Naive thymus-derived CD4-positive, alpha-beta T cell (primary cell): Measurements from ENCODE around the gene MRPL34. TPM values are rescaled to one million over a fixed set of nuclear protein-coding genes. Genes with fewer than 3 reads are reported as not detected.
A peak's percentile ranks its signal among the peaks of the same experiment; 100 is the strongest.

Source experiments
- ATAC-seq: fragments of 150-1000 bp; cut with Tn5 transposase; 2 replicates; pipeline ENCODE4 v1.10.0; 2021; ENCODE audit warnings: mild to moderate bottlenecking, moderate library complexity
- CTCF ChIA-PET: fragments of 350-600 bp; sonication (Branson Sonifier 250); formaldehyde crosslinking; loops from one replicate; lab custom pipeline; 2021; ENCODE audit warnings: antibody characterized with exemption; lab: Charles Lee
- POLR2A ChIA-PET: fragments of 350-600 bp; sonication (Branson Sonifier 250); formaldehyde crosslinking; loops from one replicate; lab custom pipeline; 2021; ENCODE audit warnings: antibody characterized with exemption, inconsistent platforms; lab: Charles Lee
- DNase-seq, 9 donors: peaks; one replicate each; pipeline versions ENCODE4 v3.0.0 to v3.0.0-alpha.2; 2020 to 2022; ENCODE audit warnings: mixed read lengths in 1 of 9
- H3K27ac ChIP-seq: one replicate; pipeline ENCODE4 v1.7.0; 2013; ENCODE audit warnings: mild to moderate bottlenecking, low read depth, low read length, moderate library complexity
- H3K27me3 ChIP-seq, 2 donors: one replicate each; pipeline ENCODE4 v1.7.0; 2013; ENCODE audit warnings: low read length in 2 of 2, mild to moderate bottlenecking in 2 of 2, moderate library complexity in 2 of 2; ENCODE audit not compliant: control insufficient read depth in 2 of 2, insufficient read depth in 2 of 2
- H3K36me3 ChIP-seq, 3 experiments: 1 replicate in 2 of 3; 2 replicates in 1 of 3; pipeline ENCODE4 v1.7.0; 2013; ENCODE audit warnings: low read length in 3 of 3, mild to moderate bottlenecking in 3 of 3, moderate library complexity in 1 of 3; ENCODE audit not compliant: insufficient read depth in 3 of 3, control insufficient read depth in 2 of 3
- H3K4me1 ChIP-seq, 2 donors: one replicate each; pipeline ENCODE4 v1.7.0; 2013; ENCODE audit warnings: low read length in 2 of 2, mild to moderate bottlenecking in 2 of 2, moderate library complexity in 1 of 2; ENCODE audit not compliant: control insufficient read depth in 2 of 2, insufficient read depth in 2 of 2
- H3K4me3 ChIP-seq: 2 replicates; pipeline ENCODE4 v1.7.0; 2013; ENCODE audit warnings: mild to moderate bottlenecking, low read length
- H3K9me3 ChIP-seq, 3 experiments: 1 replicate in 2 of 3; 2 replicates in 1 of 3; pipeline ENCODE4 v1.7.0; 2013; ENCODE audit warnings: low read length in 3 of 3; ENCODE audit not compliant: control insufficient read depth in 2 of 3
- H3K27ac Mint-ChIP-seq, 9 donors: one replicate each; pipeline ENCODE4 v1.8.0; 2020 to 2022; ENCODE audit warnings: mixed read lengths in 9 of 9, mild to moderate bottlenecking in 8 of 9, moderate library complexity in 5 of 9, inconsistent platforms in 2 of 9
- H3K27me3 Mint-ChIP-seq, 5 donors: one replicate each; pipeline ENCODE4 v1.8.0; 2021 to 2022; ENCODE audit warnings: mixed read lengths in 5 of 5, mild to moderate bottlenecking in 1 of 5
- H3K36me3 Mint-ChIP-seq, 5 donors: one replicate each; pipeline ENCODE4 v1.8.0; 2020 to 2022; ENCODE audit warnings: mixed read lengths in 5 of 5, mild to moderate bottlenecking in 3 of 5, inconsistent platforms in 1 of 5
- H3K4me1 Mint-ChIP-seq, 7 donors: one replicate each; pipeline ENCODE4 v1.8.0; 2020 to 2022; ENCODE audit warnings: mixed read lengths in 7 of 7, mild to moderate bottlenecking in 3 of 7, inconsistent platforms in 1 of 7
- H3K4me3 Mint-ChIP-seq, 10 donors: one replicate each; pipeline ENCODE4 v1.8.0; 2020 to 2022; ENCODE audit warnings: mild to moderate bottlenecking in 10 of 10, mixed read lengths in 10 of 10, moderate library complexity in 6 of 10, inconsistent platforms in 2 of 10
- H3K9me3 Mint-ChIP-seq, 11 donors: one replicate each; pipeline ENCODE4 v1.8.0; 2020 to 2022; ENCODE audit warnings: mixed read lengths in 11 of 11, mild to moderate bottlenecking in 4 of 11, inconsistent platforms in 1 of 11, moderate library complexity in 1 of 11
- intact Hi-C, 2 donors: fragments of 100-400 bp; cut with micrococcal nuclease; formaldehyde crosslinking; loops; one replicate each; pipeline ENCODE4 v1.15.1; 2023
- polyA plus RNA-seq, 2 donors: library from polyadenylated mRNA; unstranded; fragments of 300-500 nt; fragmentation: Illumina TruSeq; gene quantifications; one replicate each; pipeline ENCODE4 v1.2.3, GENCODE V29; 2021
- total RNA-seq, 6 experiments: library from RNA in 5 of 6; stranded (reverse) in 5 of 6; gene quantifications; 1 replicate in 5 of 6; 2 replicates in 1 of 6; pipeline ENCODE4 v1.2.3 and lab custom pipeline; 2021 to 2026

The MRPL34 gene
- total and polyA plus RNA-seq, 7 experiments from 2014 or later, result 37.0 to 217 (median 74.1) TPM

DNA sequence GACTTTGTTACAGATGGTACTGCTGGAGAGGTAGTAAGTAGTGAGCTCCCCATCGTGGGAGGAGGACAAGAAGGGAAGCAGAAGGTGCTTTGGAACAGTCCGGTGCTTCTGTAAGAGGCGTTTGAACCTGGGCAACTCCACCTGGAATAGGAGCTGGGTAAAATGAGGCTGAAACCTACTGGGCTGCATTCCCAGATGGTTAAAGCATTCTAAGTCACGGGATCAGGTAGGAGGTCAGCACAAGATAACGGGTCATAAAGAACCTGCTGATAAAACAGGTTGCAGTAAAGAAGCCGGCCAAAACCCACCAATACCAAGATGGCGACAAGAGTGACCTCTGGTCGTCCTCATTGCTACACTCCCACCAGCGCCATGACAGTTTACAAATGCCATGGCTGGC, 18.9 kb upstream of the MRPL34 start:
- Mint-ChIP-seq H3K27me3 (peaks cover 0 to 7% (median 0%) of the 10 kb centered on the region in 5 donors), H3K36me3 (peaks cover 0 to 4% (median 0%) of the 10 kb centered on the region in 5 donors), H3K9me3 (peaks cover 0 to 2% (median 0%) of the 10 kb centered on the region in 11 donors), H3K27ac (no peak overlapping the region), H3K4me1 (peaks cover 0 to 5% (median 3%) of the 10 kb centered on the region in 7 donors), H3K4me3 (no peak overlapping the region)
- ChIA-PET POLR2A (no interaction called here), CTCF (no interaction called here)
- ATAC-seq (no peak), DNase-seq (no peak)
- intact Hi-C loops, result no loop called here
- H3K27ac ChIP-seq, result no peak overlapping the region
- no peaks in the 10 kb centered on the region for H3K9me3 ChIP-seq
- no peaks in the 10 kb centered on the region for H3K27me3 ChIP-seq
- no peaks in the 10 kb centered on the region for H3K36me3 ChIP-seq
- H3K4me1 ChIP-seq, result peaks cover 0 to 8% of the 10 kb centered on the region in 2 donors
- no peak overlapping the region for H3K4me3 ChIP-seq

DNA sequence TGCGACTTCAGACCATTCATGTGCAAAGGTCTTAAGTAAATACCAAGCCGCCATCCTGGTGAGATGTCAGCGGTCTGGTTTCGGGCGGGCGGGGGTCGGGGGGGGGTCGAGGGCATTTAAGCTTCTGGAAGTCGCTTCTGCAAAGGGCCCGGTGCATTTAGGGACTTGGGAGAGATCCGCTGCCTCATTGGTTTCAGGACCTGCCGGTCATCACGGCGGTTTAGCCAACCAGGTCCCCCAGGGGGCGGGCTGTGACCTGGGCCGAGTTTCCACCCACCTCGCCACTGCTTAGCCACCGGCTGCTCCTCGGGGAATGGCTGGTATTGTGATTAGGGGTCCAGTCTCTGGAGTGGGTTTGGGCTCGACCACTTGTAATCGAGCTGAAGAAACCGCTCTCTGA, 16.2 kb upstream of the MRPL34 start:
- H3K9me3 Mint-ChIP-seq, result peaks cover 0 to 4% (median 0%) of the 10 kb centered on the region in 11 donors
- Histone ChIP-seq H3K27ac (no peak overlapping the region), H3K36me3 (peaks cover 0 to 4% (median 0%) of the 10 kb centered on the region in 3 experiments), H3K9me3 (no peaks in the 10 kb centered on the region), H3K4me1 (peaks cover 0 to 5% of the 10 kb centered on the region in 2 donors), H3K27me3 (no peaks in the 10 kb centered on the region), H3K4me3 (no peak overlapping the region)
- intact Hi-C loops, result no loop called here
- H3K4me1 Mint-ChIP-seq, result peaks cover 0 to 7% (median 5%) of the 10 kb centered on the region in 7 donors
- no peak overlapping the region for H3K4me3 Mint-ChIP-seq
- ATAC-seq, result no peak
- H3K36me3 Mint-ChIP-seq, result peaks cover 0 to 4% (median 0%) of the 10 kb centered on the region in 5 donors
- peak in 1 of 9 donors; percentile 53 for DNase-seq
- ChIA-PET CTCF (interaction anchor here (0.7 kb wide), 1 partner anchor 69 kb away, joined by 4 read pairs; no protein-coding TSS in a partner anchor), POLR2A (interaction anchor here (0.7 to 1.9 kb wide), 2 partner anchors 22 to 47 kb away, joined by 4 read pairs; partner anchors contain the start of gene BABAM1)
- no peak overlapping the region for H3K27ac Mint-ChIP-seq
- H3K27me3 Mint-ChIP-seq, result peaks cover 0 to 5% (median 0%) of the 10 kb centered on the region in 5 donors

DNA sequence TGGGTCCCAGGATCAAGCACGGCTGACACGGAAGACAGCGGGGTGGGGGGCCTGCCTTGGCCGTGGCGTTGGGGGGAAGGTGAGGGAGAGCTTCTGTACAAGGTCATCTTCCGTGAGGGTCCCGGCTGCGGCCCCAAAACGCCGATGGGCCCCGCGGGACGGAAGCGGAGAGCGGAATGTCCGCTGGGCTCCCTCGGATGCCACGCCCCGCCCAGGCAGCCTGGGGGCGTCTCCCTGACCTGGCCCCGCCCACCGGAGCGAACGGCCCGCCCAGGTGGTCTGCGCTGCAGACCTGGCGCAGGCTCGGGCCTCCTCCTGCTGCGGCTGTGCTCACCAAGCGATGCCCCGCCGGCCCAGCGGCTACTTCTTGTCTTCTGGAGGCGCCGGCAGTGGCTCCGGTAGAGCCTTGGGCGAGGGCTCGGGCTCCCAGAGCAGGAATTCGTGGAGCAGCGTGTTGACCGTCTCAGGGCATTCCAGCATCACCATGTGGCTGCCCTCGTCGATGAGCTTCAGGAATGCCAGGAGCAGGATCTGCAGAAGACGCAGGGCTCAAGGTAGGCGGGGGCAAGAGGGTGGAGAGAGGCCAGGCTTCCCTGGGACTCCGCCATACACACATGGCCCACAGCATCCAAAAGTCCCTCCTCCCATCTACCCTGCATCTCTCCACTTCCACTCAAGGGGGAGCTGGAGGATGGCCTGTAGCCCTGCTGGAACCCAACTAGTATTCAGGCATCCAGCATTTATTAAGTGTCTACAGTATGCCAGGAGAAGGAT, 13.2 kb upstream of the MRPL34 start:
- peaks cover 0 to 5% (median 0%) of the 10 kb centered on the region in 5 donors for H3K27me3 Mint-ChIP-seq
- H3K4me1 Mint-ChIP-seq, result peaks cover 0 to 7% (median 5%) of the 10 kb centered on the region in 7 donors
- intact Hi-C loops, result loop anchor here (1.0 kb wide), 11 partner anchors 13 to 178 kb away; partner anchors contain the start of genes MRPL34 (in 2 of the 2), ANO8 (in 1 of the 2), BABAM1 (in 1 of the 2) and DDA1 (in 1 of the 2)
- Histone ChIP-seq H3K27ac (peak overlapping the region; percentile 55), H3K4me1 (peaks cover 0 to 5% of the 10 kb centered on the region in 2 donors), H3K4me3 (peak overlapping the region; percentile 80), H3K27me3 (no peaks in the 10 kb centered on the region), H3K9me3 (no peaks in the 10 kb centered on the region), H3K36me3 (peaks cover 0 to 6% (median 0%) of the 10 kb centered on the region in 3 experiments)
- H3K27ac Mint-ChIP-seq, result peak overlapping the region; percentile 33 to 87 (median 77)
- DNase-seq, result peak; percentile 71 to 88 (median 79)
- POLR2A ChIA-PET, result interaction anchor here (0.6 to 2.1 kb wide), 11 partner anchors 10 to 99 kb away, joined by 3 to 18 read pairs (median 4); partner anchors contain the start of genes ABHD8, ANO8, DDA1 and MRPL34
- CTCF ChIA-PET, result interaction anchor here (0.7 to 5.4 kb wide), 13 partner anchors 13 to 227 kb away, joined by 3 to 31 read pairs (median 4); partner anchors contain the start of genes BABAM1, DDA1, MRPL34 and USHBP1
- ATAC-seq, result peak; percentile 97
- peak overlapping the region; percentile 83 to 93 (median 92) for H3K4me3 Mint-ChIP-seq
- peaks cover 0 to 4% (median 0%) of the 10 kb centered on the region in 11 donors for H3K9me3 Mint-ChIP-seq
- H3K36me3 Mint-ChIP-seq, result peaks cover 0 to 2% (median 0%) of the 10 kb centered on the region in 5 donors

DNA sequence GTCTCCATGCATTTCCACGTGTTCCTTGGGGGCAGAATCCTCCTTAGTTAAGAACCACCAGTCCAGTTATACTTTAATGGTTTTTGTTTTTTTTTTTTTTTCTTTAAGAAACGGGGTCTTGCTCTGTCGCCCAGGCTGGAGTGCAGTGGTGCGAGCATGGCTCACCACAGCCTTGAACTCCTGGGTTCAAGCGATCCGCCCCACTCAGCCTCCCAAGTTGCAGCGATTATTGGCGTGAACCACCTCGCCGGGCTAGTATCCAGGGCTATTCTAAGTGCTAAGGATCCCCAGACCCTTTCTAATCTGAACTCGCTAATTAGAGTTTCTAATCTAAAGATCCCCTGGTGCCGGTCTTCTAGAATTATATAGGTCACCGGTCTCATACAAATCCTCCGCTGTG, 12.1 kb upstream of the MRPL34 start:
- no peak for ATAC-seq

DNA sequence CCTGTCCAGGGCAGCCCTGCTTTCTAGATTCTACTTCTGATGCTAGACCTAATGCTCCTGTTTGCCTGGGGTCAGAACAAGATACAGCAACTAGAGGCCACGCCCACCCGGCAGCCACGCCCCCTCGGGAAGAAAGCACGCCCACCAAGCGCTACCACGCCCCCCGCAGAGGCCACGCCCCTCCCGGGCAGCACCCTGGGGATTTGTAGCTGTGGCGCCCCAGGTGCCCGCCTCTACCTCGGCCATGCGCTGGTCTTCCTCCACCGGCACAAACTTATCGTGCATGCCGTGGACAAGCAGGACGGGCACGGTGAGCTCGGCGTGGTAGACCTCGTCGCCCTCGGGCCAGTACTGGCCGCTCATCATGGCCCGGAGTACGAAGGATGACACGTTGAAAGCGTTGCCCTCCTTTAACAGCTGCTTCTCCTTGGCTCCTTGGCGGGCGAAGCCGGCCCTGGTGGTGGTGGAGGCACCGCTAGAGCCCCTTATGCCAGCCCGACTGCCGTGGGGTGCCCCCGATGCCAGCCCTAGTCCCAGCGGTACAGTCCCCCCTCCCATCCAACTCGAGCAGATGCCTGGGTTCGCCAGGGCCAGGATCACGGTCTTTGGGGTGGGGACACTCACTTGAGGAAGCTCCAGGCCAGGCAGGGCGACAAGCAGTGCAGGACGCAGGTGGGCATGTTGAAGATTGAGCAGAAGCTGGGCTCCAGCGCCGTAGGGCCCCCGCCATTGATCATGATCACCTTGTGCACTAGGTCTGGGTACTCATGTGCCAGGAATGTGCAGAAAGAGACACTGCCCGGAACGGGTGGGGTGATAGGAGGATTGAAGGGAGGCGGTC, 11.4 kb upstream of the MRPL34 start:
- DNase-seq, result peak in 4 of 9 donors; percentile 27 to 76 (median 38)
- peaks cover 0 to 7% (median 5%) of the 10 kb centered on the region in 7 donors for H3K4me1 Mint-ChIP-seq
- peaks cover 0 to 11% (median 0%) of the 10 kb centered on the region in 5 donors for H3K36me3 Mint-ChIP-seq
- intact Hi-C loops, result no loop called here
- H3K9me3 Mint-ChIP-seq, result peaks cover 0 to 5% (median 0%) of the 10 kb centered on the region in 11 donors
- H3K27ac ChIP-seq, result no peak overlapping the region
- H3K27ac Mint-ChIP-seq, result no peak overlapping the region
- H3K36me3 ChIP-seq, result peaks cover 0 to 14% (median 0%) of the 10 kb centered on the region in 3 experiments
- H3K9me3 ChIP-seq, result no peaks in the 10 kb centered on the region
- peaks cover 0 to 5% (median 0%) of the 10 kb centered on the region in 5 donors for H3K27me3 Mint-ChIP-seq
- H3K4me1 ChIP-seq, result peaks cover 0 to 5% of the 10 kb centered on the region in 2 donors
- CTCF ChIA-PET, result interaction anchor here (0.6 to 5.4 kb wide), 3 partner anchors 27 to 220 kb away, joined by 3 to 31 read pairs (median 3); partner anchors contain the start of gene BABAM1
- H3K4me3 Mint-ChIP-seq, result no peak overlapping the region
- POLR2A ChIA-PET, result no interaction called here
- H3K4me3 ChIP-seq, result no peak overlapping the region
- H3K27me3 ChIP-seq, result no peaks in the 10 kb centered on the region
- ATAC-seq, result no peak

More for the DNA sequence above, 12.1 kb upstream of the MRPL34 start:
- Mint-ChIP-seq H3K4me1 (peaks cover 0 to 7% (median 5%) of the 10 kb centered on the region in 7 donors), H3K9me3 (peaks cover 0 to 5% (median 0%) of the 10 kb centered on the region in 11 donors), H3K4me3 (no peak overlapping the region), H3K27ac (no peak overlapping the region), H3K36me3 (peaks cover 0 to 8% (median 0%) of the 10 kb centered on the region in 5 donors), H3K27me3 (peaks cover 0 to 5% (median 0%) of the 10 kb centered on the region in 5 donors)
- POLR2A ChIA-PET, result interaction anchor here (0.7 to 2.1 kb wide), 5 partner anchors 9 to 42 kb away, joined by 3 to 18 read pairs (median 6); partner anchors contain the start of genes ABHD8, ANO8 and MRPL34
- peaks cover 0 to 5% of the 10 kb centered on the region in 2 donors for H3K4me1 ChIP-seq
- no peak overlapping the region for H3K27ac ChIP-seq
- CTCF ChIA-PET, result interaction anchor here (0.9 to 5.4 kb wide), 10 partner anchors 12 to 171 kb away, joined by 3 to 31 read pairs (median 4); partner anchors contain the start of genes BABAM1, DDA1, MRPL34 and USHBP1
- peaks cover 0 to 11% (median 0%) of the 10 kb centered on the region in 3 experiments for H3K36me3 ChIP-seq
- DNase-seq, result no peak
- no peaks in the 10 kb centered on the region for H3K27me3 ChIP-seq
- intact Hi-C loops, result loop anchor here in 1 of 2 donors (1.0 kb wide), 1 partner anchor 177 kb away; the partner anchor contains the start of gene SLC27A1
- no peak overlapping the region for H3K4me3 ChIP-seq
- H3K9me3 ChIP-seq, result no peaks in the 10 kb centered on the region
